Thoracic aorta (tissue), 2 donors: ENCODE results near the gene ZDHHC6. TPM values are rescaled to one million over a fixed set of nuclear protein-coding genes. Genes with fewer than 3 reads are reported as not detected.
A peak's percentile ranks its signal among the peaks of the same experiment; 100 is the strongest.

Experiments
- ATAC-seq: fragments of 150-250 bp; one replicate; pipeline ENCODE4 v1.8.0; 2017; ENCODE audit warnings: low read depth; ENCODE audit not compliant: insufficient number of reproducible peaks, low FRiP score
- DNase-seq: peaks from one replicate; pipeline ENCODE4 v3.0.0-alpha.2; 2020; ENCODE audit warnings: low spot score
- H3K27ac ChIP-seq, 2 donors: fragments of 200-600 bp; sonication (generic); 1 replicate in 1 of 2; 2 replicates in 1 of 2; pipeline ENCODE4 v1.5.1; 2016; ENCODE audit warnings: mild to moderate bottlenecking in 2 of 2, moderate library complexity in 2 of 2
- H3K27me3 ChIP-seq: fragments of 200-600 bp; sonication (generic); replicated peaks from 2 replicates; pipeline ENCODE4 v1.6.0; 2016; ENCODE audit warnings: mild to moderate bottlenecking; ENCODE audit not compliant: insufficient read depth
- H3K36me3 ChIP-seq: fragments of 200-600 bp; sonication (generic); one replicate; pipeline ENCODE4 v1.5.1; 2016
- H3K4me1 ChIP-seq, 2 donors: fragments of 200-600 bp; sonication (generic); 1 replicate in 1 of 2; 2 replicates in 1 of 2; pipeline versions ENCODE4 v1.5.1 to v1.6.0; 2016; ENCODE audit warnings: low read depth in 2 of 2, mild to moderate bottlenecking in 1 of 2; ENCODE audit not compliant: control insufficient read depth in 1 of 2
- H3K4me3 ChIP-seq: fragments of 200-600 bp; sonication (generic); 2 replicates; pipeline ENCODE4 v1.5.1; 2016; ENCODE audit warnings: mild to moderate bottlenecking
- H3K9me3 ChIP-seq: fragments of 200-600 bp; sonication (generic); 2 replicates; pipeline ENCODE4 v1.5.1; 2016
- CTCF ChIP-seq: fragments of 200-600 bp; sonication (generic); IDR thresholded peaks from one replicate; pipeline ENCODE4 v1.5.1; 2019; ENCODE audit warnings: antibody characterized with exemption
- total RNA-seq, 2 donors: library from RNA; depleted of rRNA; stranded (reverse); fragments of >200 nt; gene quantifications; one replicate each; pipeline versions ENCODE4 v1.1.0 to v1.2.3, GENCODE V29; 2016

Gene ZDHHC6
- total RNA-seq = 10 to 100 TPM; 23.6 to 25.9 TPM

DNA sequence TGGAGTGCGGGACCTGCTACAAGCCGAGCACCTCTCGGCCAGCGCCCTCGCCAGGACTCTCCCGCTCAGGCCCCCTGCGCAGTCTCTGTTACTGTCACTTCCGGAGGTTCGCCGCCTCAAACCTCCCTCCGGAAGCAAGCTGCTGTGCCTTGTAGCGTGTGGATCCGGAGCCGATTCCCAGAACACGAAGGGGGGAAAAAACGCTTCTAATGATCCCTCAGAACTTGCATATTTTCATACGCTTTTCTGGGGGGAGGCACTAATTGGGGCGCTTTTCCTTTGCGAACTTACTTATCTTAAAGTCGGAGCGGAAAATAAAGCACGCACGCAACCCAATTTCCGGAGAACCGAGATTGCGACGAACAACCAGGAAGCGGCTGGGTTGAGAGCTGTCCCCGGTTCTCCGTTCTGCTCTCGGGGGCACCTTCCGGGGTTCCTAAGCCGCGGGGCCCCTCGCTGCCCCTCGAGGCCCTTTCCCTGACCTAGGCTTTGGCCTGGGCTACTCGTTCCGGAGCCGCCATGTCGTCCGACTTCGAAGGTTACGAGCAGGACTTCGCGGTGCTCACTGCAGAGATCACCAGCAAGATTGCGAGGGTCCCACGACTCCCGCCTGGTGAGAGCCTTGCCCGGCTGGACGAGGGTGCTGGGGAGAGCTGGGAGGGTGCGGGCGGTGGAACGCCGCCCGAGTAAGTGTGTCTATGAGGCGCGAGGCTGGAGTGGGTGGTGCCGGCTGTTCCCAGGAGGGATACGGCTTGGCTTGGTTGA lies at the start of gene ZDHHC6, which contains the start of gene VTI1A:
Gene ZDHHC6 (minus strand): TSS at position 60 of the 765 bp plus-strand sequence. CDS start 1,478 bp downstream, outside the sequence.
Gene VTI1A (plus strand): TSS at position 361 of the 765 bp plus-strand sequence. CDS start 159 bp downstream, at position 520.
- Histone ChIP-seq H3K9me3 (no peaks in the 10 kb centered on the region), H3K27ac (peak within 1 kb of the TSS; percentile 87 to 93), H3K4me1 (peaks cover 19 to 32% of the 10 kb centered on the region in 2 donors), H3K4me3 (peak within 1 kb of the TSS; percentile 95), H3K36me3 (no peaks in the 10 kb centered on the region), H3K27me3 (no peaks in the 10 kb centered on the region)
- ATAC-seq = peak; percentile 81
- no peak for TF ChIP-seq CTCF
- peak; percentile 49 for DNase-seq

DNA sequence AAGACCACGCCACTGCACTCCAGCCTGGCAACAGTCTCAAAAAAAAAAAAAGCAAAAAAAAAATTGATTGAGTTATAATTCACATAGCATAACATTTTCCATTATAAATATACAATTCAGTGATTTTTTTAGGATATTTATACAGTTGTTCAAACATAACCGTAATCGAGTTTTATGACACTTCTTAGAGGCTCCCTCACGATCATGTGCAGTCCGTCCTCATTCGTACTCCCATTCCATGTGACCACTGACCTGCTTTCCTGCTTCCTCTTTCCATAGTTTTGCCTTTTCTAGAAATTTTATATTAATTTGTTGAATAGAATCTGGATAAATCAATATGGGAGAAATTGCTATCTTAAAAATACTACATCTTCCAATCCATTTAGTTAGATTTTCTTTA lies 46.0 kb upstream of the ZDHHC6 start:
- no peak overlapping the region for H3K4me3 ChIP-seq
- DNase-seq (no peak), ATAC-seq (no peak)
- no peak for TF ChIP-seq CTCF
- no peaks in the 10 kb centered on the region for H3K9me3 ChIP-seq
- H3K36me3 ChIP-seq = no peaks in the 10 kb centered on the region
- peaks cover 9 to 10% of the 10 kb centered on the region in 2 donors for H3K4me1 ChIP-seq
- H3K27me3 ChIP-seq = no peaks in the 10 kb centered on the region
- H3K27ac ChIP-seq = no peak overlapping the region

DNA sequence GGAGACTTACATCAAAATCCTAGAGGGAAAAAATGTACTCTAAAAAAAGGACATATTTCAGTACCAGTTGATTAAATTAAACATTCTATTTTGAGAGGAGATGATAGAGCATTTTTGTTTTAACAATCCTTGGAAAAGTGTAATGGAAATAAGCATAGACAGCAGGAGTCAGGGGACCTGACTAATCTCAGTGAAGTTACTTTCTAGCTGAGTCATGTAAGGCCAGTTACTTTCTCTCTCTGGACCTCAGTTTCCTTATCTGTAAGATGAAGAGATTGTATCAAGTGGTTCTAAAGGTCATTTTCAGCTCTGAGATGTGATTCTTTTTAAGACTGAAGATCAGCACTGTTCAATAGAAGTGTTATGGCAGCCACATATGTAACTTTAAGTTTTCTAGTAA lies 44.4 kb upstream of the ZDHHC6 start:
- H3K4me1 ChIP-seq = peaks cover 9 to 10% of the 10 kb centered on the region in 2 donors

GRCh38 chr10:112490545-112490944 lies 43.8 kb upstream of the ZDHHC6 start:
- peaks cover 9 to 10% of the 10 kb centered on the region in 2 donors for H3K4me1 ChIP-seq
- no peak overlapping the region for H3K27ac ChIP-seq
- TF ChIP-seq CTCF = no peak
- no peaks in the 10 kb centered on the region for H3K9me3 ChIP-seq
- ATAC-seq (no peak), DNase-seq (no peak)
- H3K36me3 ChIP-seq = no peaks in the 10 kb centered on the region
- H3K4me3 ChIP-seq = no peak overlapping the region
- H3K27me3 ChIP-seq = no peaks in the 10 kb centered on the region

More for the DNA sequence above, 44.4 kb upstream of the ZDHHC6 start:
- Histone ChIP-seq H3K27ac (no peak overlapping the region), H3K36me3 (no peaks in the 10 kb centered on the region), H3K27me3 (no peaks in the 10 kb centered on the region), H3K4me3 (no peak overlapping the region), H3K9me3 (no peaks in the 10 kb centered on the region)
- TF ChIP-seq CTCF = no peak
- no peak for DNase-seq
- ATAC-seq = no peak

DNA sequence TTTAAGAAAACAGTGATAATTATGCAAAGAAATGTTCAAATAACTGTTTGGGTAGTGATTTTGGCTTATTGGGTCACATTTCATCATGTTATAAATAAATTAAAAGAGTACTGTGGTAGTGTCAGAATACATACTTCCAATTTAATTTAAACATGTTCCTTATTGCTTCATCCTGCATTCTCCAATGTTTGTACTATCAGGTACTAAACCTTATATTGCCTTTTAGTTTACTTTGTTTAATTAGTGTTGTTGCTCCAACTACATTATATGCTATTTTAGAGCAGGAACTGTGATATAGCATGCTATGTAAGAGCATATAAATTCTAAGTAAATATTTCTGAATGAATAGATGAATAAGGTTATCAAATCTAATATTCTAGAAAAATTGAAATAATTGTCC lies 41.2 kb upstream of the ZDHHC6 start:
- no peaks in the 10 kb centered on the region for H3K27me3 ChIP-seq
- no peaks in the 10 kb centered on the region for H3K36me3 ChIP-seq
- DNase-seq (no peak), ATAC-seq (no peak)
- H3K27ac ChIP-seq = no peak overlapping the region
- peaks cover 9 to 10% of the 10 kb centered on the region in 2 donors for H3K4me1 ChIP-seq
- H3K4me3 ChIP-seq = no peak overlapping the region
- H3K9me3 ChIP-seq = no peaks in the 10 kb centered on the region
- no peak for TF ChIP-seq CTCF
